BE2C (cell line): ENCODE measurements around the gene BBLN.
"Not testable (repeated sequence)": the region's sequence is repeated elsewhere in the genome, so short reads cannot be mapped to it uniquely, and the experiment has no call there.

Experiments used
- DNase-seq: peaks from one replicate; pipeline ENCODE4 v3.0.0-alpha.2; 2020
- H3K27me3 ChIP-seq: fragments of 250-450 bp; sonication (Bioruptor Pico); 2 replicates; pipeline ENCODE4 v1.5.1; 2020; ENCODE audit warnings: mild to moderate bottlenecking
- H3K36me3 ChIP-seq: fragments of 250-450 bp; sonication (Bioruptor Pico); 2 replicates; pipeline ENCODE4 v1.5.1; 2020; ENCODE audit warnings: mild to moderate bottlenecking
- H3K4me1 ChIP-seq: fragments of 250-450 bp; sonication (Bioruptor Pico); 2 replicates; pipeline ENCODE4 v1.5.1; 2020
- H3K4me3 ChIP-seq: 2 replicates; pipeline ENCODE4 v1.5.1; 2011; ENCODE audit warnings: low read depth, low read length
- H3K9me3 ChIP-seq: fragments of 250-450 bp; sonication (Bioruptor Pico); 2 replicates; pipeline ENCODE4 v1.5.1; 2020
- TF ChIP-seq, protein P1 (sequence below): IDR thresholded peaks from 2 replicates; pipeline ENCODE4 v1.5.1; 2012; ENCODE audit warnings: mild to moderate bottlenecking, low read depth, low read length

BBLN gene

DNA sequence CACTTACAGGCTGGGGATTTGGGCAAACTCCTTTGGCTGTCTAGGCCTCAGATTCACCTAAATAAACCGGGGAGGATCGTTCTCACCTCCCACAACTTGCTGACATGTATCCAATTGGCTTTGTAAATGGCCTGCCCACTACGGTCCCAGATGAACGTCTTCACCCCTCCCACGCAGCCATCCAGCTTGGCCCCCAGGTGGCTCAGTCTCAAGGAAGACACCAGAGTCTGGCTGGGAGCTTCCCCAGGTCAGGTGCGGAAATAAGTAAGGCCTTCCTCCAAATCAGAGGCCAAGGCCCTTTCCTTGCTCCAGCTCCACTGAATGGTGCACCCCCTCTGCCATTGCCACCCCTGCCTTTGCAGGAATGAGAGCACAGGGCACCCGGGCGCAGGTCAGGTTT is 19.9 kb downstream of the BBLN start:
- peaks cover 17% of the 10 kb centered on the region for H3K4me1 ChIP-seq
- TF ChIP-seq, protein P1, sequence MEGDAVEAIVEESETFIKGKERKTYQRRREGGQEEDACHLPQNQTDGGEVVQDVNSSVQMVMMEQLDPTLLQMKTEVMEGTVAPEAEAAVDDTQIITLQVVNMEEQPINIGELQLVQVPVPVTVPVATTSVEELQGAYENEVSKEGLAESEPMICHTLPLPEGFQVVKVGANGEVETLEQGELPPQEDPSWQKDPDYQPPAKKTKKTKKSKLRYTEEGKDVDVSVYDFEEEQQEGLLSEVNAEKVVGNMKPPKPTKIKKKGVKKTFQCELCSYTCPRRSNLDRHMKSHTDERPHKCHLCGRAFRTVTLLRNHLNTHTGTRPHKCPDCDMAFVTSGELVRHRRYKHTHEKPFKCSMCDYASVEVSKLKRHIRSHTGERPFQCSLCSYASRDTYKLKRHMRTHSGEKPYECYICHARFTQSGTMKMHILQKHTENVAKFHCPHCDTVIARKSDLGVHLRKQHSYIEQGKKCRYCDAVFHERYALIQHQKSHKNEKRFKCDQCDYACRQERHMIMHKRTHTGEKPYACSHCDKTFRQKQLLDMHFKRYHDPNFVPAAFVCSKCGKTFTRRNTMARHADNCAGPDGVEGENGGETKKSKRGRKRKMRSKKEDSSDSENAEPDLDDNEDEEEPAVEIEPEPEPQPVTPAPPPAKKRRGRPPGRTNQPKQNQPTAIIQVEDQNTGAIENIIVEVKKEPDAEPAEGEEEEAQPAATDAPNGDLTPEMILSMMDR = no peak
- no peaks in the 10 kb centered on the region for H3K27me3 ChIP-seq
- H3K9me3 ChIP-seq = no peaks in the 10 kb centered on the region
- no peak for DNase-seq
- peaks cover 62% of the 10 kb centered on the region for H3K36me3 ChIP-seq
- H3K4me3 ChIP-seq = no peak overlapping the region

DNA sequence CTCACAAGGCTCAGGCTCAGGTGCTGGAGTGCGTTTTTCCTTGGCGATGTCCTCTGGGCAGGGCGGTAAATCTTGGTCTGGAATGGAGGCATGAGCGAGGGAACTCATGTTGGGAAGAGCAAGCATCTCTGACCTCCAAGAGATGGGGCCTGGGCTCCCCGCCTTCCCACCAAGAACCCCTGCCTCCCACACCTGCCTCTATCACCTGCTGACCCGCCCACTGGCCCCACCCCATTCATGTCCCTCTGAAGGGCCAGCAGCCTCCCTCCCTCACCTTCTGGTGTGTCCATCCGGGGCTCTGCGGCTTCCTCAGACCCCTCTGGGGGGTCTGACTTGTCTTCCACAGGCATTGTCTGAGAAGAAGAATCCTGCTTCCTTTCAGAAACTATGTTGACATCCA is 20.4 kb downstream of the BBLN start:
- H3K4me3 ChIP-seq = no peak overlapping the region
- H3K27me3 ChIP-seq = no peaks in the 10 kb centered on the region
- H3K9me3 ChIP-seq = no peaks in the 10 kb centered on the region
- DNase-seq = no peak
- H3K4me1 ChIP-seq = peaks cover 17% of the 10 kb centered on the region
- peaks cover 64% of the 10 kb centered on the region for H3K36me3 ChIP-seq
- TF ChIP-seq, protein P1 = no peak

DNA sequence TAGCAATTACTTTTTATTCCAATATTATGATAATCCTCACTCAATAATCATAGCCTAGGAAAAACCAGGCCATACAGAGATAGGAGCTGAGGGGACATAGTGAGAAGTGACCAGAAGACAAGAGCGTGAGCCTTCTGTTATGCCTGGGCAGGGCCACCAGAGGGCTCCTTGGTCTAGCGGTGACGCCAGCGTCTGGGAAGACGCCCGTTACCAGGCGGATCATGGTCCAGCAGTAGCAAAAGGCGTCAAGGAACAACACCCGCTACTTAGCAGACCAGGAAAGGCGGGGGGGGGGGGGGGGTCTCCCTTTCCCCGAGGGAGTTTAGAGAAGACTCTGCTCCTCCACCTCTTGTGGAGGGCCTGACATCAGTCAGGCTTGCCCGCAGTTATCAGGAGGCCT is 21.4 kb downstream of the BBLN start:
- DNase-seq = peak; percentile 71
- peaks cover 59% of the 10 kb centered on the region for H3K36me3 ChIP-seq
- not testable (repeated sequence) for H3K4me3 ChIP-seq

DNA sequence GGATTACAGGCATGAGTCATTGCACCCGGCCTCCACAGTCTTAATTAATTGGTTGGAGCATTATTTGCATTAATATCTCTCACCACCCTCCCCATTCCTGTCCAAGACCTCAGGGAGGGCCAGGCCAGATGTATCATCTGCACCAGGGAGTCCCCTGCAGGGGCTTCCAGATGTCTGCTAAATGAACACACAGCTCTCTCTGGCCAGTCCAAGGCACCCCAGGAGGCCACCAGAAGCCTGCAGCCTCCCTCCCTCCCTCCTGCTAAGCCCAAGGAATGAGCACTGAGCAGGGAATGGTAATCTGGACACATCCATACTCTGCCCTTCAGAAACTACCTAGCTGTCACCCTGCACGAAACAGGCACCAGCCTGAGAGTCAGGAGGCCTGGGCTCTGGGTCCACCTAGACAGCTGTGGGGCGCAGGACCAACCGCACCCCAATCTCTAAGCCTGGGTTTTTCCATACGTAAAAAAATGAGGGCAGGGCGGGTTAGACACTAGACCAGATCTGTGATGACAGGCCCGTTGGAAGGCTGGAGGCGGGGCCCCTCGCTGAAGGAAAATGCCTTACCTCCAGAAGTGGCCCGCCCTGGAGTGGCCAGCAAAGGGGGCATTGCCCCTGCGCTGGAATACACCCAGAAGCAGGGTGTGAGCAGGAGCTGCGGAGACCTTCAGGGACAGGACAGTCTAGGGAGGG is 23.0 kb downstream of the BBLN start:
- peaks cover 52% of the 10 kb centered on the region for H3K36me3 ChIP-seq
- no peaks in the 10 kb centered on the region for H3K27me3 ChIP-seq
- H3K4me3 ChIP-seq = no peak overlapping the region
- DNase-seq = no peak
- TF ChIP-seq, protein P1 = no peak
- no peaks in the 10 kb centered on the region; the same call in none of the 2 replicates for H3K4me1 ChIP-seq
- H3K9me3 ChIP-seq = no peaks in the 10 kb centered on the region

More for the DNA sequence above, 21.4 kb downstream of the BBLN start:
- TF ChIP-seq, protein P1 = peak; percentile 51
- not testable (repeated sequence) for H3K4me1 ChIP-seq, H3K9me3 ChIP-seq, H3K27me3 ChIP-seq

DNA sequence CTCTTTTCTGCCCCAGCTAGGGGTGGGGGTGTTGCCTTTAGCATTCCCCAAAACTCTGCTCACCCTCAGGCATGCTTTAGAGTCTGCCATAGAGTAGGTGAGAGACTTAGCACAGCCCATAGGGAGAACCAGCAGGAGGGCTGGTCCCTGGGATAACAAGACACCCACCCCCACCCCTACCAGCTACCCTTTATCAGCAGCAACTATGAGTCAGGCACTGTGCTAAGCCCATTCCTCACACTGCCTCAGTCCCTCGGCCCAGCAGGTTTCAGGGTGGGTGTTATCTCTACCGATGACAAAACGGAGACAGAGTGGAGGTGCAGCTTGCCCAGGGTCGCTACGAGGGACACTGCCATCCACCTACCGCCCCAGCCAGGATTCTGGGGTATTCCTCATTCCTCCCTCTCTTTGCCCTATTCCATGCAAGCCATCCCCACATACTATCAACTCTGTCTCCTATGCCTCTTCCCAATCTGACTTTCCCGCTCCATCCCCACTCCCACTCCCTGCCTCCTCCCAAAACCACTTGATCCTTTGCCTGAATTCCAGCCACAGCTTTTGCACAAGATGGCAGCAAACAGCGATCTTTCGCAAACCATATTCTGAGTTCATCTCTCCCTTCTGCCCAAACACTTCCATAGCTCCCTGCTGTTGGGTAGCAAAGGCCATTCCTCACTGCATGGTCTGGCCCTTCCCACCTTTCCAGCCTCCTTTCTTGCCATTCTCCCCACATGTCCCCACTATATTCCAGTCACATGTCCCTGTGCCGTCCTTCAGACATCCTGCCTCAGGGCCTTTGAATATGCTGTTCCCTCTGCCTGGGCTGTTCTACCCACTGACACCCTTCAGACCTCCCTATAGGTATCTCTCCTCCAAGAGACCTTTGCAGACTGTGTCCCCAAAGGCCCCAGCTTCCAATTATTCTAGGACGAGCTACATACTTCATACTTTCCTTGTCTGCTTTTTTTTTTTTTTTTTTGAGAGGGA is 26.2 kb downstream of the BBLN start:
- H3K9me3 ChIP-seq = no peaks in the 10 kb centered on the region
- H3K36me3 ChIP-seq = peaks cover 43% of the 10 kb centered on the region
- TF ChIP-seq, protein P1 = no peak
- H3K4me3 ChIP-seq = no peak overlapping the region
- H3K27me3 ChIP-seq = no peaks in the 10 kb centered on the region
- DNase-seq = no peak
- no peaks in the 10 kb centered on the region; the same call in 1 of the 2 replicates for H3K4me1 ChIP-seq
